Stimulated activated CD4-positive, alpha-beta T cell treated with anti-CD3 and anti-CD28 coated beads, Interleukin-12 subunit alpha, Interleukin-12 subunit beta, amount 100 ng/mL, for 4 hours (primary cell): ENCODE results near the gene SAE1.
"Not testable (repeated sequence)": the region's sequence is repeated elsewhere in the genome, so short reads cannot be mapped to it uniquely, and the experiment has no call there.

Experiments
- DNase-seq: peaks from one replicate; pipeline ENCODE4 v3.0.0-alpha.2; 2020

The SAE1 gene

DNA sequence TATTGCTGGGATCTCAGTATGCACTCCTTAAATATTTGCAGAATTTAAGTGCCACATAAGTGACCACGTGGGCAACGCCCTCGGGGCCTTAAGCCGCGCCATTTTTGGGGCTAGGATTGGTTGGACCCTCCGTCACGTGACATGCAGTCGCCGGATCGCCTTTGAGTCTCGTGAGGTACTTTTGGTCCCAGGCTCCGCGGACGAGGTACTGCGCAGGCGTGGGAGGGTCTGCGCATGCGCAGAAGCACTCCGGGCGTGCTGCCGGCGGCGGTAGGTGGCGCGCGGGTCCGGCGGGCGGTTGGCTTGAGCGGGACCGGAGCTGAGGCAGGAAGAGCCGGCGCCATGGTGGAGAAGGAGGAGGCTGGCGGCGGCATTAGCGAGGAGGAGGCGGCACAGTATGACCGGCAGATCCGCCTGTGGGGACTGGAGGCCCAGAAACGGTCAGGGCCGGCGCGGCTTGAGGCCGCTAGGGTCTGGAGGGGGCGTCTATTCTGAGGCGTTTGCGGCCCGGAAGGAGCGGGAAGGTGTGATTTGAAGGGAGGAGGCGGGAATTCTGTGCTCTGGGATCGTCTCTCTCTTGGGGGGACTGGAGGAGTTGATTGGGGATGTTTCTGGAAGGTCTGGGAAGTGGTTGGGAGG, at the start of gene SAE1:
TSS of gene SAE1 (plus strand) at position 247 of the 639 bp plus-strand sequence. CDS start at position 343, 96 bp downstream.
- peak; percentile 86 for DNase-seq

DNA sequence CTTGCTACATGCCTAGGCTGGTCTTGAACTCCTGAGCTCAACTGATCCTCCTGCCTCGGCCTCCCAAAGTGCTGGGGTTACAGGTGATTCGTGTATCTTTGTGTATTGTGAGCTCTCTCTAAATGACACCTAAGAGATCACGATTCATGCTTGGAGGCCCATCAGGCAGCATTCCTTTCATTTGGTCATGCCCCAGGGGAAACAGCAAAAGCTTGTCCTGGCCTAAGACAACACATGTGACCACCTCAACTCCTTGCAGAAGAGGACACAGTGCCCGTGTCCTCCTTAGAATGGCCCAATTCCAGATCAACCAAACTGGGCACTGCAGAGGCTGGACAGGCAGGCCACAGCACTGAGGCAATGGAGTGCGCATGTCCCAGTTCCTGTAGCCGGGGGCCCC, 49.5 kb upstream of the SAE1 start:
- no peak for DNase-seq

DNA sequence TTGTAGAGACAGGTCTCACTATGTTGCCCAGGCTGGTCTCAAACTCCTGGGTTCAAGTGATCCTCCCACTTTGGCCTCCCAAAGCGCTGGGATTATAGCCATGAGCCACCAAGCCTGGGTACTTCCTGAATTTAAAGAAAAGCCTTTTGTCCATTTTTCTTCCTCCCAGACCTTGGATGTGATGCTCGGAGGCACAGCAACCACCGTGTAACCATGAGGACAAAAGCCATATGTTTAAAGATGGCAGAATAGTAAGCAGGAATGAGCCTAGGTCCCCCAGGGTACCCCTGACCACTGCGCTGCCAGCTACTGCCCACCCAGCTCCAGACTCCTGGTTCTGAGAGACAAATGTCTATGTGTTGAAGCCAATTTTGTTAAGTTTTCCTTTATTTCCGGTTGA, 48.1 kb upstream of the SAE1 start:
- no peak for DNase-seq

DNA sequence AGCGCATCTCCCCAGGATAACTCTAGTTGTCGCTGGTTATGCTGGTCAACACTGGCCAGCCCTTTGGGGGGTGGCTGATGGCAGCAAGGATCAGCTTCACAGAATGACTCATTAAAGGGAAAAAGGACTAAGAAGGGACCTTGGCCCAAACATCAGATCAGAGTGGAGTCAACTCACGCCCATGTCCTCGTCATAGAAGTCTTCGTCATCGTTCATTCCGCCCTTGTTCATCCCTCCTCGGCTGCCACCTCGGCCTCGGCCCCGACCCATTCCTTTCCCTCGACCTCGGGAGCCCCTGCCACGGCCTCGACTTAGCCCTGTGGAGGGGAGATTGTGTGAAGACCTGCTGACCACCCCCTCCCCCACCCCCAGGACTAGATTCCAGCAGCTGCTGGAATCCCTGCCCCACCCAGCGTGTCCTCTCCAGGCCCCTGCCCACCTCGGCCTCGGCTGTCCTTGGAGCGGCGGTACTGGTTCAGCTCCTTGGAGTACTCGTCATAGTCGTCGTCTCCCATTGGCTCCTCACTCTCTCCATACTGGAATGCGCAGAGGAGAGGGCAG, 45.7 kb upstream of the SAE1 start:
- no peak for DNase-seq

DNA sequence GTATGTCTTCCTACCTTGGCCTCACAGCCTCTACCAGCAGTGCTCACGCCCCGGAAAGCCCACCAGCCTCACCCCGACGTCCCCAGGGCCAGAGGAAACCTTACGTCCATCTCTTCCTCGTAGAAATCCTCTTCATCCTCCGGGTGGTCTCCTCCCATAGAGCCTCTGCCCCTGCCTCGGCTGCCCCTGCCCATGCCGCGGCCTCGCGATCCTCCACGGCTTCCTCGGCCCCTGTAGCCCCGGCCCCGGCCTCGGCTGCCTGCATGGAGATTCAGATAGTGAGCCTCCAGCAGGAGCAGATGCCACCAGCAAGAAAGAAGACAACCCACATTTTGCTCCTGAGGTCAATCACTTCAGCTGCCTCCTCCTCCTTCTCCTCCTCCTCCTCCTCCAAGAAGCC, 44.4 kb upstream of the SAE1 start:
- no peak for DNase-seq

DNA sequence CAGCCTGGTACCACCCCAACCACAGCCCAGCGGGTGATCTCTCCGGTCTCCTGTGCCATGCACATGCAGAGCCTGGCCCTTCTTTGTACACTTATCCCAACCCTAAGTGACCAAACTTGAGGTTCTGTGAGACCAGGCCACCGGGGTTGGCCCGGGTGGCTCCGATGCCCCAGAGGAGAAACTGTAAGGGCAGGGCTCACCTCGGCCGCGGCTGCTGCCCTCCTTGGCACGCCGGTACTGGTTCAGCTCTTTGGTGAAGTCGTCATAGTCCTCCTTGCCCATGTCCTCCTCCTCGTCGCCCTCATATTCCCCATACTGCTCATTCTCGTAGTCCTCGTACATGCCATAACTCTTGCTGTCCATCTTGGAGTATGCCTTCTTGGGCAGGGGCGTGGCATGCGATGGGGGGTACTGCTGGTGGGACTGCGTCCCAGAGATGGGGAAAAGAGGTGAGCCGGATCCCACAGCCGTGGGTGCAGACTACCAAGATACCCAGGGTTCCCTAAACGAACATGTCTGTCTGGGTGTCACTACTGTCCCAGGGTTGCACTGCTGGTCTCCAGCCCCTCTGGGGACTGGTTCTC, 40.8 kb upstream of the SAE1 start:
- no peak for DNase-seq

DNA sequence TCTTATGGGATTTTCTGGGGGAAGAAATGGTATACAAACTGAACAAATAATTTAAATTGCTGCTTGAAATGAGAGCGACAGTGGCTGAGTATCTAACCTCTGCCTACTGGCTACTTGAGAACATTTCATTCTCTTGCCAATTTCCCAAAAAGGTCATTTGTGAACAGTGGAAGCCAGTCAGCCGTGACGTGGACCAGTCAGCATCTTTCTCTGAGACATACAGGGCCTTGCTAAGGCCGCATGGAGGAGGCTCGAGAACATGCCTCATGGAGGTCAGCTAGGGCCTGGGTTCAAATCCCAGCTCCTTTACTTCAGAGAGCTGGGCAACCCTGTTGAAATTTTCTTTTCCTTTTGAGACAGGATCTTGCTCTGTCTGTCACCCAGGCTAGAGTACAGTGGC, 37.4 kb upstream of the SAE1 start:
- DNase-seq, result no peak

DNA sequence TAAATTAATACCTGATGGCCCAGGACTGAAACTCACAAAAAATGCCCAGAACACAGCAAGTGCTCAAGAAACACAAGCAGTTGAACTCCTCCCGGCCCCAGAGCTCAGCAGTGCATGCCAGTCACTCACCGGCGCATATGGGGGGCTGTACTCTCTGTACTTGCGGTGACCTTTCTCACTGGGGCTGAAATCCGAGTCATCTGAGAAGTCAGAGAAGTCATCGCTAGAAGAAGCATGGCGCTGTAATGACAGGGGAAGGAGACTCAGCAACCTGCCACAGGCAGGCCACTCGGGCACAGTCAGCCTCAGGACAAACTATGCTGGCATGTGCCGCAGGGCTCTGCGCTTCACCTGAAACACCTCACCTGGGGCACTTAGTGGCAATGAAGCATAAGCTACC, 36.8 kb upstream of the SAE1 start:
- DNase-seq, result peak; percentile 8

DNA sequence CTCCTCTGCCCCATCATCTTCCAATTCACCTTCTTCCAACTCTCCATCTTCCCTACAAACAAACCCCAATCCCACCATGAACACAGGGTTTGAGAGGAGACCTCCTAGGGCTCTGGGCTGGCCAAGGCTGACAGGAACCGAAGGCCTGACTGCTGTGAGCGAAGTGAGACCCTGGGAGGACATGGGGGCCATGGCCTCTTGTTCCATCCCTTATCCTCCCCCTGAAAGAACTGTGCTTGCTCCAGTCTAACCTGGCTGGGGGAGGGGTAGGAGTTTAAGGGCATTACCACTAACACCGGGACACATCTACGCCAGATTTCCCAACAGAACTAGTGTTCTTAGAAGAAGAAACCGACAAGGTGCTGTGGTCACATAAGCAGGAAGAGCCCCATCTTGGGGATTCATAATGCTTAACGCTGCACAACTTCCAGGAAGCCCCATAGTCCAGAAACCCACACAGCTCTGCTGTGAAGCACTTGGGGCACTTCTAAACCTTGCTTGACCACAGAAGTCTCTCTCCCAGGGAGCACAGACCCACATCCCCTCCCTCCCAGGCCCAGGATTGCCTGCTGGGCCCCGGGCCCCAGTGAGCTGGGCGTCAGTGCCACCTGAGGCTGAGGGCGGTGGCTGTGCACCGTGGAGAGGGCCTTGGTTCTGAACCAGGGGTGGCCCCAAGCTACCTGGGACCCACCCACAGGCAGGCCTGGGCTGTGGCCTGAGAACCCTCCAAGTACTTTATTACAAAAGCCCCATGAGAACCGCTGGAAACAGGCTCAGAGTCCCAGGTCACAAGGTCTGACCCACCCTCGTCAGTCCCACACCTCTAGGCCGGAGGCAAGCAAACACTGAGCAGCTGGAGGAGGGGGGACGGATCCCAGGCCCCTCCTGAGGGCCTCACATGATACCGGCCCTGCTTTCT, 35.8 kb upstream of the SAE1 start:
- peak; percentile 18 for DNase-seq

DNA sequence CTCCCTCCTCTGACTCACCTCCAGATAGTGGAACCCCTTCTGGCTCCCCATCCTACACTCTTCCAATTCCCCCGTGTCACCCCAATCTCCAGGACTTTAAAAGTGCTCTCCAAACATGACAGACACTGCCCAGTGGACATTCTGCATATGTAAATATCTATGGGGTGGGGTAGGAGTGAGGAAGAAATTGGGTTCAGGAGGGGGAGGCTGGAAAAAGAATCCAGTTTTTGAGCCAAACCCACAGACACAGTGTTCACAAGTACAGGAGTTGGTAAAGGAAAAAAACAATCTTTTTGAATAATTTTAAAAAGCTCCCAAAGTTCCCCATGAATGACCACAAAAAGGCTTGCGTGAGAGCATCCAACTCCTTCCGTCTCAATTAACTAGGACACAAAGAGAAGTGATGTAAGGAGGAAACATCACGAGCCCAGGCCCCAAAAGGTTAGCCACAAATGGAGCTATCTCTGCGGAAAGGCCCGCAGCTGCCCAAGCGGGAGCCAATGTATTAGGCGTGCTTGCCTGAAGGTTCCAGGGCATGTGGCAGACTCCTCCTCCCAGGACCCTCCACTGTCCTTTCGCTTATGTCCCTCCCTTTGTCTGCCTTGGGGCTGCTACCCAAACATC, 35.0 kb upstream of the SAE1 start:
- DNase-seq, result no peak

DNA sequence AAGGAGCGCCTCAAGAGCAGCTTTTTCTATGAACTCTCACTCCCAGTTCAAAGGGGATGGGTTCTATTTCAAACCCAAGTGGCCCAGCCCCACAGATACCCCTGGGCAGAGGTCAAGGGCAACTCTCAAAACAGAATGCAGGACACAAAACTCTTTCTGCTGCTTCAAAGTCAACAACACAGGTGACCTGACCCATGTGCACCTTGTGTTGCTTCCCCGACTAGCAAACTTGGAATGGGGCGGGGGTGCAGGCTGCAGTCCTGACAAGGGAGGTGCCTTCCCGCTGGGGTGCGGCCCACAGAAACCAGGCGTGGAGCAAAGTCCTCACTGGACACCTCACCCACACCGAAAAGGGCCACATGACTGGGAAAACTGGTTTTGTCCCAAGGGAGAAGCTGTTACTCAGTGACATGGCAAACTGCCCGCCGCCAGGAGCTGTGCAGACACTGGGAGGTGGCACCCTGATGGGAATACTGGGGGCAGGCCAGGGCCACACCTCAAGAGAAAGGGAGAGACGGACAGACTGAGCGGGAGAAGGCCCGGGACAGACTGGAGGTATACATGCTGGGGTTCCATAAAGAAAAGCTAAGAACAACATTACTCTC, 34.4 kb upstream of the SAE1 start:
- no peak for DNase-seq

DNA sequence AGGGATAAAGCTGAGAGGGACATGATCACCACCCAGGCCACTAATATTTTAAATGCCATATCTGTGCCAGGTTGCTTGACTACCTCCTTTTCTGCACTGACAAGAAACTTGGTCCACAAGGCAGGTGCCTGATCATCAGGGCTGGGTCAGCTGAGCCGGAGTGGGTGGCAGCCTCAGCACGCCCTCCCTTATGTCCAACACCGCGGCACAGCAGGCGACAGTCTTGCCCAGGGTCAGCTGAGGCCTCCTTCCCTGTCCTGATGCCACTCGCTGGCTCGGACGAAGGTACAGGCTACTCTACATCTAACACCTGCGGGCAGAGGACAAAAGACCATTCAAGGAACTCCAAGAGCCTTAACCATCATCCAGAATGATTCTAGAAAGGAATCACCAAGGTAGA, 33.9 kb upstream of the SAE1 start:
- no peak for DNase-seq

DNA sequence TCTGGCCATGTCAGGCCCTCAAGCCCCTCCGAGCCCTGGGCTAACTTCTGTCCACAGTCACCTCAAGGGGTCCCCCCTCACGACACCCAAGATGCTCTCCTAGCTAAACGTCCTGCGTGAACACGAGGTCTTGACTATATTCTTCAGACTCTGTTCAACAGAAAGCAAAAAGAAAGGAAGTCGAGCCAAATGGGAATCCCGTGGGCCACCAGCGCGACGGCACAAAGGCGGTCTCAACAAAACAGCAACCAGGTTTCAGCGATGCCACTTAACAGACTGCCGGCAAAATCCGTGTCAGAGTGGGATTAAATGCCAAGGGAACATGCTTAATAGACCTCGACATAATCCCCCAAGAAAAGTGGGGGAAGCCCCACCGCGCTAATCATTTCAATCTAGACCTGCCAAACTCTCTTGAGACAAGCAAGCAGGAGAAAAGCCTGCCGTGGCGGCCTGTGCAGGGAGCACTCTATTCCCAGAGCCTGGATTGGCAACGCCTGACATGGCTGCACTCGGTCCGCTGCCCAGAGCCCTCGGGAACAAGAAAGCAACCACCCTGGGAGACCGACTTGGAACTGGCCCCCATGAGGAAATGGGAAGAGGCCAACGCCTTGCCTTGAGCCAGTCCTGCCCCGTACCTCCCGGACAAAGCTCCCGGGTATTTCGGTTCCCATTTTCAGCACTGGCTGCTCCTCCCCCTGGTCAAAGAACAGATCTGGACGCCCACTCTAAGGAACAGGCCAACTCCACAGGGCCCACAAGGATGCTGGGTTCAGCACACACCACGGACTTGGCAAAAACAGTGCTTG, 33.0 kb upstream of the SAE1 start:
- no peak for DNase-seq

DNA sequence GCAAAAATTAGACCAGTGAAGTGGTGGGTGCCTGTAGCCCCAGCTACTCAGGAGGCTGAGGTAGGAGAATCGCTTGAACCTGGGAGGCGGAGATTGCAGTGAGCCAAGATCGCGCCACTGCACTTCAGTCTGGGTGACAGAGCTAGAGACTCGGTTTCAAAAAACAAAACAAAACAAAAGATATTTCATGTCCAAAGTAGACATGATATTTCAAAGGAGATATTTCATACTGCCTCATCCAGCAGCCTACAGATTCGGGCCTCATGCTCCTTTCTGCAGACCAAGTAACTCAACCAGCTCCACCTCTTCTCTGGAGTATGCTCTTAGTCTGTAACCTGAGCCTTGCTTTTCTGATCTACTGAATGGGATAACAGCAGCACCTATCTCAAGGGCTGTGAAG, 32.0 kb upstream of the SAE1 start:
- DNase-seq, result no peak

DNA sequence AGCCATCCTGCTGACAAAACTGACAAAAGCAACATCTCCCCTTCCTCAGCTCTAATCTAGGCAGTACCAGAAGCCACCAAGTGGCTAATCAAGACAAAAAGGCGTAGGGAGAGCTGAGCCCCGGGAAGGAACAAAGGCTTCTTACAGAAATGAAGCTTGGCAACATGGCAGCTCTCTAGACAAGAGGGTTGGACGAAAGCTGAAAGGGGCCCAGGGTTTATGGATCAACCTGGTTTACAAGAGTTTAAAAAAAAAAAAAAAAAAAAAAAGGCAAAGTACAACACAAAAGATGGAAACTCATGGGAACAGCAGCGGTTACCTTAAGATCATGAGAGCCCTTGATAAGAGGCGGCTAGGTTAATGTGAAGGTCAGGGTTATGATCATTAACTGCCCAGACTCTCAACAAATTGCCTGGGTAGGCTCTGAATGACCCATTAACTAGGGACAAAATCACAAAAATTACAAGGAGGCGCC, 31.0 kb upstream of the SAE1 start:
- no peak for DNase-seq

DNA sequence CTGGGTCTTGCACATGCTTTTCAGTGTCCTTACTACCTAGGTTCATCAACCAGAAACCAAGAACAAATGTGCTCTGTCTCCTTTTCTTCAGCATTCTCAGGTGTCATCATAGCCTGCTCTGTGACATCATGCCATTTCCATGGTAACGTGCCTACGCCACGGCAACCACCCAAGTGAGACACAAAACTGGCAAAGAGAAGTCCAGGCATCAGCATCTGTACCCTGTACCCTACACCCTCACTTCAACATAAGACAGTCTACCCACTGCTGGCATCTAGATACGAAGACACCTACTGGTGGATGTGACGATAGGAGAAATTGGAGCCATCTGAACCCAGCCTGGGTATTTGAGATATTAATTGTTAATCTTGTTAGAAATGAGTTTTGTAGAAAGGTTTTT, 30.3 kb upstream of the SAE1 start:
- DNase-seq, result no peak

DNA sequence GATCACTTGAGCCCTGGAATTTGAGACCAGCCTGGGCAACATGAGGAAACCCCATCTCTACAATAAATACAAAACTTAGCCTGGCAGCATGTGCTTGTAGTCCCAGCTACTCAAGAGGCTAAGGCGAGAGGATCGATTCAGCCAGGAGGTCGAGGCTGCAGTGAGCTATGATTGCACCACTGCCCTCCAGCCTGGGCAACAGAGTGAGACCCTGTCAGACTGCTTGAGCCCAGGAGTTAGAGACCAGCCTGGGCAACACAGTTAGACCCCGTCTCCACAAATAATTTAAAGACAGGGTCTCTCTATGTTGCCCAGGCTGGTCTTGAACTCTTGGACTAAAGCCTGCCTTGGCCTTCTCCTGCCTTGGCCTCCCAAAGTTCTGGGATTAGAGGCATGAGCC, 29.5 kb upstream of the SAE1 start:
- DNase-seq, result not testable (repeated sequence)

DNA sequence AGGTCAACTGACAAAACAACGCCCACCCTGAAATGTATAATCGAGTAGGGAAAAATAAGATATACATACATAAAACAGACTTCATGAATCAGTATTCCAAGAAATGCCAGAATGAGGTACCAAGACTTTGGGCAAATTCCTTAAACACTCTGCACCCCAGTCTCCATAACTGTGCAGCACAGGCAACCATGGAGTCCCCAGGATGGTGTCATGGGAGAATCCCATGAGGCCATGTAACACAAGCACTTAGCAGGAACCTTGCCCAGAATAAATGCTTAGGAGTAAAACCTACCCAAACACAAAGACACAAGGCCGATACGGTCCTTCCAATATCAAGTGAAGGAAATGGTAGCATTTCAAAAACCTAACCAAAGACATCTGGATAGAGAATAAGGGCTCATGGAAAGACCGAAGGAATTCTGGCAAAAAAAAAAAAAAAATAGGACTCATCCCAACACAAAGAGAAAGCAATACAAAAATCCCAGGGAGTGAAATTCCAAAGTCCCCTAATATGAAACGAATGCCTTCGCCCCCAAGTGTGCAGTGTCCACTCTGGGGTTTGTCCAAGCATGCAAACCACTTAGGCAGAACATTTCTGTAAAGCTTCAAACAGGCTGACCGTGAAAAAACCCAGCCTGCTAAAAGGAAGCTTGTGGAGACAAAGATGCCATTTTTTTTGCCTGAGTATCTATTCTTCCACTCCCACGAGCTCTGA, 28.1 kb upstream of the SAE1 start:
- DNase-seq, result no peak

DNA sequence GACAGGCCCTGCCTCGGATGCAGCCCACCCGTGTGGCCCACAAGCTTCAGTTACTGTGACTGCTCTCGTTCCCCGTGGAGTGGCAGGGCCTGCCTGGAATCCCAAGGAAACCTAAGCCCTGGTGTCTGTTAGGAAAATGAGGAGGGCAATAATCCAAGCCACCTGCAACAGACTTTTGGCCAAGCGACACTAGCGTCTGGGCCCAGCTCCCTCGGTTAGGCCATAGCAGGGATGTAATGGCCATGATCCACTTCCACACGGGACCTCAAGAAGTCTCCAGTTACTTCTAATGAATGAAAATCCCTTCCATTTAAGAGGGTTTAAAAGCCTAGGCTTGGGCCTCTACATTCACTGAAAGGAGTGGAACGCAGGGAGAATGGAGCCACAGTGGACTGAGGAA, 26.0 kb upstream of the SAE1 start:
- no peak for DNase-seq

DNA sequence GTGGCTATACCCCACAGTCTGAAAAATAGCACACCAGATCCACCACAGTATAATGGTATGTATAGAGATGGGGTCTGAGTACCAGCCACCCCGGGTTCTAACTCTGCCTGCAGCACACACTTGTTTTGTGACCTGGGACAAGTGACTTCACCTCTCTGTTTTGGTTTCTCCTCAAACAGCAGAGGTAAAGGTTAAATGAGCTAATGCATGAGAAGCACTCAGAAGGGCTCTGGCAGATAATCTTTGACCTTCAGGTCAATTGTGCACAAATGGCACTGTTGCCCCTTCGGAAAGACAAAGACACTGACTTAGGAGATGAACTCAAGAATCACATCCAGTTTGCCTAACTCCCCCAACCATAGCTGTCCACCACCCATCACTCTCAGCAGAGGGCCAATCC, 24.8 kb upstream of the SAE1 start:
- no peak for DNase-seq

DNA sequence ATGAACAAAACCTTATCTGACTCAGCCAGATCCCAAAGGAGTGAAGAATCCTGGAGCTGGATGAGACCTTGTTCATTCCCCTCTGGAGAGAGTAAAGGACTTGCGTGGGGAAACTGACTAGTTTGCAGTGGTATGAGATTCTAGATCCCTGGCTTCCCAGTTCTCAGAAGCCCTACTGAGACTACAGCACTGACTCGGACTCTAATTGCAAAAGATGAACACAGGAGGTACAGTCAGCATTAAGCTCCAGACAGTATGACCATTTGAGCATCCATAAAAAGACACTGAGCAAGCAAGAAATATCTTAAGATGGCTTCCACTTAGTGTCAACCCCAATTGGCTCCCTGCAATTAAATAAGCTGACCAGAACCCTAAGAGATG, 23.8 kb upstream of the SAE1 start:
- DNase-seq, result no peak
